Renal cortical epithelial cell (primary cell): Measurements from ENCODE around the gene BET1L. TPM values are rescaled to one million over a fixed set of nuclear protein-coding genes. Genes with fewer than 3 reads are reported as not detected.
"Not testable (repeated sequence)": the region's sequence is repeated elsewhere in the genome, so short reads cannot be mapped to it uniquely, and the experiment has no call there.

Experiments used
- DNase-seq: peaks from one replicate; pipeline ENCODE4 v3.0.0-alpha.2; 2011; ENCODE audit warnings: low read depth
- total RNA-seq: library from RNA; depleted of rRNA; stranded (reverse); fragments of >200 nt; gene quantifications from 2 replicates; pipeline ENCODE4 v1.2.3, GENCODE V29; 2014

BET1L gene
- total RNA-seq, 1 donor from 2014 or later = 23.7 TPM

GRCh38 chr11:196786-197731 is 10.1 kb downstream of the BET1L start:
- DNase-seq = no peak

- DNase-seq = not testable (repeated sequence)
Observed at GRCh38 chr11:193481-193880, 13.7 kb downstream of the BET1L start.

GRCh38 chr11:192674-193128 is 14.5 kb downstream of the BET1L start, which contains the start of gene SCGB1C1:
SCGB1C1 (plus strand) TSS chr11:193078; CDS start chr11:193100, 22 bp downstream.
- not testable (repeated sequence) for DNase-seq

- not testable (repeated sequence) for DNase-seq
Observed at GRCh38 chr11:191490-192478, 15.4 kb downstream of the BET1L start.

- not testable (repeated sequence) for DNase-seq
Observed at GRCh38 chr11:190546-190945, 16.7 kb downstream of the BET1L start.

GRCh38 chr11:189843-190311 is 17.3 kb downstream of the BET1L start:
- DNase-seq = not testable (repeated sequence)

GRCh38 chr11:189200-189783 is 17.9 kb downstream of the BET1L start:
- not testable (repeated sequence) for DNase-seq

- DNase-seq = not testable (repeated sequence)
Observed at GRCh38 chr11:180242-180641, 27.0 kb downstream of the BET1L start.

Other genes starting within 250 kb of the BET1L start
- gene SCGB1C1, start 14.3 kb downstream of the BET1L start, total RNA-seq = 0.55 TPM in 1 of 2 replicates, not detected in the other
- 144 and 162 TPM in 2 replicates for gene RIC8A, start 309 bp upstream of the BET1L start, total RNA-seq
- gene SIRT3, start 28.9 kb upstream of the BET1L start, total RNA-seq = 4.3 and 10.0 TPM in 2 replicates
- 74.2 and 172 TPM in 2 replicates for gene PSMD13, start 29.6 kb upstream of the BET1L start, total RNA-seq
- gene NLRP6, start 71.0 kb upstream of the BET1L start, total RNA-seq = not detected in 2 replicates
- gene PGGHG, start 81.7 kb upstream of the BET1L start, total RNA-seq = 8.8 and 12.9 TPM in 2 replicates
- gene IFITM5, start 92.1 kb upstream of the BET1L start, total RNA-seq = not detected in 2 replicates
- 13.5 and 126 TPM in 2 replicates for gene IFITM2, start 100.4 kb upstream of the BET1L start, total RNA-seq
- 7.6 and 53.5 TPM in 2 replicates for gene IFITM1, start 106.6 kb upstream of the BET1L start, total RNA-seq
- 14.9 and 70.2 TPM in 2 replicates for gene IFITM3, start 113.5 kb upstream of the BET1L start, total RNA-seq
- 4.0 and 4.5 TPM in 2 replicates for gene B4GALNT4, start 162.1 kb upstream of the BET1L start, total RNA-seq
- 1.7 and 13.7 TPM in 2 replicates for gene PKP3, start 186.8 kb upstream of the BET1L start, total RNA-seq
- 5.4 and 41.5 TPM in 2 replicates for gene SIGIRR, start 207.6 kb upstream of the BET1L start, total RNA-seq
- gene ANO9, start 234.6 kb upstream of the BET1L start, total RNA-seq = 9.2 and 10.8 TPM in 2 replicates
- gene PTDSS2, start 242.9 kb upstream of the BET1L start, total RNA-seq = 25.9 and 40.7 TPM in 2 replicates